ENCODE measurements around the gene PHAX.

DNA sequence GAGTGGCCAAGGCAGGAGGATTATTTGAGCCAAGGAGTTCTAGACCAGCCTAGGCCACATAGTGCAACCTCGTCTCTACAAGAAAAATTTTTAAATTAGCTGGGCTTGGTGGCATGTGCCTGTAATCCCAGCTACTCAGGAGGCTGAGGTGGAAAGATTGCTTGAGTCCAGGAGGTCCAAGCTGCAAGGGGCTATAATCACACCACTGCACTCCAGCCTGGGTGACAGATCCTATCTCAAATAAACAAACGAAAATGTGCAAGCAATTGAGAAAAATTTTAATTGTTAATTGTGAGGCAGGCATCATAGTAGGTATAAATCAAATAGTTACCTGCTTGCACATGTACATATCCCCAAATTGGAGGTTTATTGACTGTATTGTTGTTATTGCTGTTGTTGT is 21.0 kb upstream of the PHAX start:
- TF ChIP-seq CTCF (optimal IDR thresholded peaks at IDR 0.05 in 1 of 3, IDR thresholded peaks at IDR 0.05 in 1 of 3, conservative IDR thresholded peaks at IDR 0.05 in 1 of 3; ENCODE audit: extremely low read depth in 1 of 3, insufficient read depth in 2 of 3, low read length in 3 of 3) = no peak
- TF ChIP-seq EZH2 (IDR thresholded peaks at IDR 0.05; ENCODE audit: low read length) = no peak
